ENCODE data around the gene DMRTA2.
A peak's percentile ranks its signal among the peaks of the same experiment; 100 is the strongest.

The DMRTA2 gene

GRCh38 chr1:50422946-50423669 lies at the start of gene DMRTA2:
TSS of gene DMRTA2 (minus strand) at chr1:50423443. CDS start at chr1:50421536, 1,907 bp downstream.
- H3K4me3 ChIP-seq (replicated peaks; ENCODE audit: low read depth, low read length): peak within 1 kb of the TSS; percentile 34
- TF ChIP-seq CTCF (IDR thresholded peaks at IDR 0.05; ENCODE audit: low read depth, low read length, missing control alignments): no peak
- no peak for DNase-seq (ENCODE audit: extremely low read depth, low read depth)

- no peak for TF ChIP-seq CTCF (IDR thresholded peaks at IDR 0.05; ENCODE audit: low read depth, low read length, missing control alignments)
- no peak for DNase-seq (ENCODE audit: extremely low read depth, low read depth)
- no peak overlapping the region for H3K4me3 ChIP-seq (replicated peaks; ENCODE audit: low read depth, low read length)
These were observed 48.7 kb upstream of the DMRTA2 start for GRCh38 chr1:50471967-50472366.

GRCh38 chr1:50462964-50463363 lies 39.7 kb upstream of the DMRTA2 start:
- DNase-seq (ENCODE audit: extremely low read depth, low read depth): no peak
- TF ChIP-seq CTCF (IDR thresholded peaks at IDR 0.05; ENCODE audit: low read depth, low read length, missing control alignments): no peak
- H3K4me3 ChIP-seq (replicated peaks; ENCODE audit: low read depth, low read length): no peak overlapping the region

GRCh38 chr1:50458507-50458906 lies 35.3 kb upstream of the DMRTA2 start:
- TF ChIP-seq CTCF (IDR thresholded peaks at IDR 0.05; ENCODE audit: low read depth, low read length, missing control alignments): no peak
- H3K4me3 ChIP-seq (replicated peaks; ENCODE audit: low read depth, low read length): no peak overlapping the region
- DNase-seq (ENCODE audit: extremely low read depth, low read depth): no peak

- no peak for DNase-seq (ENCODE audit: extremely low read depth, low read depth)
- no peak overlapping the region for H3K4me3 ChIP-seq (replicated peaks; ENCODE audit: low read depth, low read length)
- no peak for TF ChIP-seq CTCF (IDR thresholded peaks at IDR 0.05; ENCODE audit: low read depth, low read length, missing control alignments)
These were observed 31.7 kb upstream of the DMRTA2 start for GRCh38 chr1:50454911-50455310.

- TF ChIP-seq CTCF (IDR thresholded peaks at IDR 0.05; ENCODE audit: low read depth, low read length, missing control alignments): no peak
- no peak for DNase-seq (ENCODE audit: extremely low read depth, low read depth)
- H3K4me3 ChIP-seq (replicated peaks; ENCODE audit: low read depth, low read length): no peak overlapping the region
These were observed 30.0 kb upstream of the DMRTA2 start for GRCh38 chr1:50453266-50453665.

- no peak overlapping the region for H3K4me3 ChIP-seq (replicated peaks; ENCODE audit: low read depth, low read length)
- no peak for DNase-seq (ENCODE audit: extremely low read depth, low read depth)
- TF ChIP-seq CTCF (IDR thresholded peaks at IDR 0.05; ENCODE audit: low read depth, low read length, missing control alignments): no peak
These were observed 29.5 kb upstream of the DMRTA2 start for GRCh38 chr1:50452700-50453099.

Measured in HFF-Myc (cell line).